Erythroblast (primary cell): ENCODE data around the gene GEMIN4.
"Not testable (repeated sequence)": the region's sequence is repeated elsewhere in the genome, so short reads cannot be mapped to it uniquely, and the experiment has no call there.

Source experiments
- DNase-seq, 2 experiments: peaks; one replicate each; lab custom pipeline; 2025; lab: John Stamatoyannopoulos, UW
- GATA1 ChIP-seq: IDR thresholded peaks from 2 replicates; pipeline ENCODE4 v1.6.1; 2011; ENCODE audit warnings: low read depth, mild to moderate bottlenecking, control low read depth, low read length, moderate library complexity
- POLR2A ChIP-seq: IDR thresholded peaks from 2 replicates; pipeline ENCODE4 v1.6.1; 2011; ENCODE audit warnings: mild to moderate bottlenecking, low read length

The GEMIN4 gene

GRCh38 chr17:752002-752619, at the start of gene GEMIN4:
Gene GEMIN4 (minus strand): TSS chr17:752264. CDS start chr17:752142, 122 bp downstream.
- peak; percentile 93 to 96 for DNase-seq
- no peak for TF ChIP-seq GATA1
- peak; percentile 81 for TF ChIP-seq POLR2A

- DNase-seq, result no peak
- no peak for TF ChIP-seq GATA1
- TF ChIP-seq POLR2A, result no peak
These were observed 49.6 kb upstream of the GEMIN4 start for GRCh38 chr17:801660-802059.

- no peak for TF ChIP-seq GATA1
- TF ChIP-seq POLR2A, result no peak
- no peak for DNase-seq
These were observed 48.6 kb upstream of the GEMIN4 start for GRCh38 chr17:800446-801242.

GRCh38 chr17:799261-799660, 47.2 kb upstream of the GEMIN4 start:
- no peak for DNase-seq
- no peak for TF ChIP-seq POLR2A
- no peak for TF ChIP-seq GATA1

DNA sequence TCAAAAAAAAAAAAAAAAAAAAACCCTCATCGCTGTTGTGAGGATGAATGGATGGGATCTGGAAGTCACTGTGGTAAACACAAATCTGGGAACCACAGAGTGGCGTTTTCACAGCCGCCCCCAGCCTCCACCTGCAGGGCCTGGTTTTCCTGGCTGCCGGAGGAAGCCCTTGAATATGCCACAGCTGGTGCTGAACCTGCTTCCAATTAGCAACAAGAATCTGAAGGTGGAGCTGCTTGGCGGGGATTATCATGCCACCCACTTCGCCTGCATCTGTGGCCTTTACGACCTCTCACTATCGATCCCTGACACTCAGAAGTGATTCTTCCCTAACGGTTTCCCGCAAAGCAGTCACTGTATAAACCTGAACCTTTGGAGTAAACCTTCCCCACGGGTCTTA, 46.2 kb upstream of the GEMIN4 start:
- DNase-seq, result no peak
- TF ChIP-seq GATA1, result no peak
- TF ChIP-seq POLR2A, result no peak

- TF ChIP-seq GATA1 (no peak), POLR2A (no peak)
- DNase-seq, result no peak
These were observed 45.3 kb upstream of the GEMIN4 start for GRCh38 chr17:797236-797840.

DNA sequence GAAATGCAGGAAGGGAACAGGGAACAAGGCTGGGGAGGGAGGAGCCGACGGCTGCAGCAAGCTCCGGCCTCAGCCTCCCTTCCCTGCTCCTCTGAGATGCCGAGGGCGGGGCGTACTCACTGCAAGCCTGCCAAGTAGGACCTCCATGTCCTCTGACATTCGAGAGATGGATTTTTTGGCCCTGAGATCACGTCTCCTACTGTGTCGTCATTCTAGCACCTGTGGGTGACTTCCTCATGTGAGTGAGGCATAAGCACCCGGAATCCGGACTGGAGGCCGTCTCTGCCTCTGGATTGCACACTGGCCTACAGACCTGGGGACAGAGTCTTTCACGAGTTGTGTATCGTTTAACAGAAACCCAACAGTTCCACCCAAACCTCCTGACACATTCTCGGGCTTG, 44.5 kb upstream of the GEMIN4 start:
- TF ChIP-seq GATA1 (no peak), POLR2A (no peak)
- DNase-seq, result no peak

- DNase-seq, result no peak
- TF ChIP-seq GATA1 (no peak), POLR2A (no peak)
These were observed 43.7 kb upstream of the GEMIN4 start for GRCh38 chr17:795721-796120.

DNA sequence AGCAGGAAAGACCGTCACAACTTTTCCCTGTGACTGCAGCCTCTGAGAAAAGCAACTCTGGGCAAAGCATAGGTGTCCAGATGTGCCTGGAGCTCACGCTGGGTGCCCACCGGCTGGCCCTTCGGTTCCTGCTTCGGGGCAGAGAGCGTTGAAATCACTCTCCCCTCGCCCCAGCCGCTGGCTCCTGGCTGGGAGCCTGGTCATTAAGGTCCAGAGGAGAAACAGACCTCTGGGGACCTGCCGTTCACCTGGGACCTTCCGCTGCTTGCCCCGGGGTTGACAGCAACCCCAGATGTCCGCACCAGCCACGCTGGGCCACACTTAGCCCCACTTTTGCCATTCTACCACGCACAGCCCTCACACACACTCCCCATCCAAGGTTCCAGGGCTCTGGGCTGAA, 43.2 kb upstream of the GEMIN4 start:
- TF ChIP-seq GATA1 (no peak), POLR2A (no peak)
- no peak for DNase-seq

GRCh38 chr17:794876-795275, 42.8 kb upstream of the GEMIN4 start:
- DNase-seq, result peak; percentile 57 to 62
- TF ChIP-seq POLR2A, result no peak
- no peak for TF ChIP-seq GATA1

DNA sequence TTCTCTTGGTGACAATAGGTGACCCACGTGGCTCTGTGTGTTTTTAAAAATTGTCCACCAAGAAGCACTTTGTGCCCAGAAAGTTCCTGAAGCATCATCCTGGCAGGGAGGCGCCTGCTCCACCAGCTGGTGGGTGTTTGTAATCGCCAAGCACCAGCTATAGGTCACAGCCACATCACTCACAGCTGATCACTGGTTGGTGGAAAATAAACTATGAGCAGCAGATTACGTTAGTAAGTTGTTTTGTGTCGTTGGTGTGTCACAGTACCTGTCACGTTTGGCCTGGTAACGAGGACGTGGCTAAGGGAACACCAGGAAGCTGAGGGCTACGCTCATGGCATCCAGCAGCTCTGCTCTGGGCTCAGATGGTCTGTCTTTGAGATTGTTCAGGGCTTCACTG, 40.2 kb upstream of the GEMIN4 start:
- TF ChIP-seq POLR2A (no peak), GATA1 (no peak)
- no peak for DNase-seq

DNA sequence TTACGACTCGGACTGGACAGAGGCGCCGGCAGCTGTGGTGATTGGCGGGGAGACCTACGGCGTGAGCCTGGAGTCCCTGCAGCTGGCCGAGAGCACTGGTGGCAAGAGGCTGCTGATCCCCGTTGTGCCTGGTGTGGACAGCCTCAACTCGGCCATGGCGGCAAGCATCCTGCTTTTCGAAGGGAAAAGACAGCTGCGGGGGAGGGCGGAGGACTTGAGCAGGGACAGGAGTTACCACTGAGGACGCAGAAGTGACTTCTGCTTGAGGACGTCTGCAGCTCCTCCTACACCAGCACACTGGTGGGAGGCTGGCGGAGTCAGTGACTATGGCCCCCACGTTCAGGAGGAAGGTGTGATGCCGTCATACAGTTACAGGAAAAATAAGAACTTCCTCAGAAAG, 39.8 kb upstream of the GEMIN4 start:
- DNase-seq, result no peak
- TF ChIP-seq POLR2A, result no peak
- no peak for TF ChIP-seq GATA1

DNA sequence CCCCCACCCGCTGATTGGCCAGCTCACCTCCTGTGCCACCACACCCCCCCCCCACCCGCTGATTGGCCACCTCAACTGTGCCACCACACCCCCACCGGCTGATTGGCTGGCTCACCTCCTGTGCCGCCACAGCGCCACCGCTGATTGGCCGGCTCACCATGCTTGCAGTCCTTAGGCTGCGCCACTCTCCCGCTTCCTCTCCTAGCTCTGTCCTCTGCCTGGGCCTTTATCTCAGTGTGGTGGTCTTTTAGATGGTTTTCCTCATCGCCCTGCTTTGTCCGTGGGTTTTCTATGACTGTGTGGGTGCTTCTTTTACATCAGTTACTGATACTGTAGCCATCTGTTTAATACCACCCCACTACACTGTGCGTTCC, 38.8 kb upstream of the GEMIN4 start:
- DNase-seq, result peak in 1 of 2 experiments; percentile 13

GRCh38 chr17:789931-790873, 38.1 kb upstream of the GEMIN4 start:
- DNase-seq, result not testable (repeated sequence)

DNA sequence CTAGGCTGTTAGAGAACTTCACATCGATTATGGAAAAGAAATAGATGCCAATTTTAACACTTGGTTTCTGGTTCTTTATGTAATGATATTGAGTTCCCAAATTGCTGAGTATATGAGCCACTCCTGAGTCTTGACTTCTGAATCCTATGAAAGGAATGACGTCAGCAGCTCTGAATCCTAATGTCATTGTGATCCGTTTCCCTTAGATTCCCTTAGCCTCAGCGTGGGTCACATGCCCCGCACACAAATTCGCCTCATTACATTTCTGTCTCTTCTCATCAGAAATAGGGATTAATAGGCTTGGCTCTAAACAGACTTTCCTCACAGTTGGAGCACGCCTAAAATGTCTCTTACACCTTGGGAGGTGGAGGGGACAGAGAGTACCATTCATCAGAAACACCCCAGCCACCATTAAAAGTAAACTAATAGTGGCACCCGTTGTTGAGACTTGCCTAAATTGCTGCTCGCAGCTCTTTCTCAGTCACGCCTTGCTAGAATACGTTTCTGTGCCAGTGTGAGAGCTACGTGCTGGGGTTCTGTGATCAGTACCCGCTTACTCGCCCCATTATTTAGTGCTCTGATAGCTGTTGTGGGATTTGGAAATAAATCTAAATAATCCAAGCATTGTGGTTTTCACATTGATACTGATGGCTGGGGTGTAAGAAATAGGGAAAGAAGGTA, 37.2 kb upstream of the GEMIN4 start:
- no peak for DNase-seq

More for the DNA sequence above, 37.2 kb upstream of the GEMIN4 start:
- TF ChIP-seq GATA1, result no peak
- TF ChIP-seq POLR2A, result no peak
